IMR-90 (cell line): ENCODE measurements around the gene CKAP4. TPM values are rescaled to one million over a fixed set of nuclear protein-coding genes. Genes with fewer than 3 reads are reported as not detected.

Source experiments
- ATAC-seq: fragments of 200-7000 bp; cut with Tn5 transposase; 2 replicates; pipeline ENCODE4 v1.9.1; 2020; ENCODE audit warnings: low read depth, mild to moderate bottlenecking, moderate library complexity
- BruUV-seq: library from RNA; stranded (reverse); fragments of 400-500 nt; replicated peaks from 2 replicates; lab custom pipeline; 2021; lab: Mats Ljungman, UMichigan
- CTCF ChIA-PET: fragments of 300-600 bp; formaldehyde crosslinking; extraction: SDS; loops from one replicate; lab custom pipeline; 2021; ENCODE audit warnings: antibody characterized with exemption; lab: Yijun Ruan, JAX
- POLR2A ChIA-PET: fragments of 300-600 bp; sonication (Branson Sonifier 250); formaldehyde crosslinking; loops from one replicate; lab custom pipeline; 2022; ENCODE audit warnings: antibody characterized with exemption; ENCODE audit not compliant: unreplicated experiment; lab: Charles Lee
- DNase-seq: peaks from one replicate; pipeline ENCODE4 v3.0.0; 2013
- H2AFZ ChIP-seq: replicated peaks from 2 replicates; pipeline ENCODE3; 2013; ENCODE audit warnings: low read length, mild to moderate bottlenecking; ENCODE audit not compliant: poor library complexity
- H2AK5ac ChIP-seq: 2 replicates; pipeline ENCODE4 v1.6.1; 2013; ENCODE audit warnings: low read depth, low read length, inconsistent platforms
- H2AK9ac ChIP-seq: replicated peaks from 2 replicates; pipeline ENCODE3; 2013; ENCODE audit warnings: mild to moderate bottlenecking, low read depth, low read length, moderate library complexity; ENCODE audit not compliant: poor library complexity
- H2BK120ac ChIP-seq: 2 replicates; pipeline ENCODE4 v1.6.1; 2013; ENCODE audit warnings: low read depth, low read length, inconsistent platforms
- H2BK15ac ChIP-seq: 3 replicates; pipeline ENCODE4 v1.6.1; 2013; ENCODE audit warnings: low read depth, low read length, inconsistent platforms
- H2BK20ac ChIP-seq: 2 replicates; pipeline ENCODE4 v1.6.1; 2013; ENCODE audit warnings: low read depth, mild to moderate bottlenecking, inconsistent platforms, low read length, moderate library complexity
- H2BK5ac ChIP-seq: 2 replicates; pipeline ENCODE4 v1.6.1; 2013; ENCODE audit warnings: mild to moderate bottlenecking, low read depth, low read length, inconsistent platforms; ENCODE audit not compliant: poor library complexity, severe bottlenecking
- H3K14ac ChIP-seq: replicated peaks from 2 replicates; pipeline ENCODE4 v1.6.1; 2013; ENCODE audit warnings: low read depth, low read length, inconsistent platforms
- H3K18ac ChIP-seq: 2 replicates; pipeline ENCODE4 v1.6.1; 2013; ENCODE audit warnings: low read depth, low read length, control low read depth
- H3K23ac ChIP-seq: 2 replicates; pipeline ENCODE4 v1.6.1; 2013; ENCODE audit warnings: low read depth, low read length, inconsistent platforms
- H3K27ac ChIP-seq: 2 replicates; pipeline ENCODE4 v1.5.1; 2013; ENCODE audit warnings: mild to moderate bottlenecking, control low read depth, low read length; ENCODE audit not compliant: insufficient read depth
- H3K27me3 ChIP-seq: 2 replicates; pipeline ENCODE4 v1.6.1; 2013; ENCODE audit warnings: low read length; ENCODE audit not compliant: control insufficient read depth, insufficient read depth
- H3K36me3 ChIP-seq: 2 replicates; pipeline ENCODE4 v1.6.1; 2013; ENCODE audit warnings: low read length, mixed read lengths; ENCODE audit not compliant: control insufficient read depth, insufficient read depth
- H3K4ac ChIP-seq: 2 replicates; pipeline ENCODE4 v1.6.1; 2013; ENCODE audit warnings: low read depth, low read length, inconsistent platforms
- H3K4me1 ChIP-seq: 2 replicates; pipeline ENCODE4 v1.6.1; 2013; ENCODE audit warnings: low read length, mixed read lengths; ENCODE audit not compliant: control insufficient read depth, insufficient read depth
- H3K4me2 ChIP-seq: 2 replicates; pipeline ENCODE4 v1.6.1; 2013; ENCODE audit warnings: low read depth, mild to moderate bottlenecking, control low read depth, low read length, moderate library complexity
- H3K4me3 ChIP-seq: 2 replicates; pipeline ENCODE4 v1.5.1; 2013; ENCODE audit warnings: low read depth, mild to moderate bottlenecking, control low read depth, low read length, moderate library complexity; ENCODE audit not compliant: insufficient read depth
- H3K56ac ChIP-seq: 2 replicates; pipeline ENCODE4 v1.6.1; 2013; ENCODE audit warnings: low read length, inconsistent platforms; ENCODE audit not compliant: insufficient read depth; ENCODE audit errors: extremely low read depth
- H3K79me1 ChIP-seq, 2 experiments: 2 replicates each; pipeline ENCODE4 v1.6.1; 2013; ENCODE audit warnings: low read length in 2 of 2, inconsistent platforms in 1 of 2, low read depth in 1 of 2
- H3K9ac ChIP-seq: 2 replicates; pipeline ENCODE4 v1.6.1; 2013; ENCODE audit warnings: low read depth, low read length, control low read depth
- H3K9me1 ChIP-seq: 2 replicates; pipeline ENCODE4 v1.6.1; 2013; ENCODE audit warnings: low read length, inconsistent platforms; ENCODE audit not compliant: insufficient read depth
- H3K9me3 ChIP-seq: 2 replicates; pipeline ENCODE4 v1.6.1; 2013; ENCODE audit warnings: low read length; ENCODE audit not compliant: control insufficient read depth, insufficient read depth
- H4K20me1 ChIP-seq: 2 replicates; pipeline ENCODE4 v1.6.1; 2013; ENCODE audit warnings: low read length, inconsistent platforms; ENCODE audit not compliant: insufficient read depth
- H4K5ac ChIP-seq: 2 replicates; pipeline ENCODE4 v1.6.1; 2013; ENCODE audit warnings: mild to moderate bottlenecking, low read depth, low read length, control low read depth
- H4K8ac ChIP-seq, 2 experiments: 2 replicates each; pipeline ENCODE4 v1.6.1; 2013; ENCODE audit warnings: low read depth in 2 of 2, low read length in 2 of 2, control low read depth in 1 of 2, inconsistent platforms in 1 of 2
- H4K91ac ChIP-seq: 2 replicates; pipeline ENCODE4 v1.6.1; 2013; ENCODE audit warnings: low read depth, low read length, inconsistent platforms; ENCODE audit not compliant: insufficient read depth
- BHLHE40 ChIP-seq: fragments of 150-350 bp; IDR thresholded peaks from 2 replicates; pipeline ENCODE4 v1.6.1; 2016; ENCODE audit warnings: mild to moderate bottlenecking, low read depth, low read length
- CEBPB ChIP-seq: IDR thresholded peaks from 2 replicates; pipeline ENCODE4 v1.6.1; 2012; ENCODE audit warnings: low read depth, low read length, improper control_type of control experiment
- CHD1 ChIP-seq: IDR thresholded peaks from 2 replicates; pipeline ENCODE4 v1.6.1; 2012; ENCODE audit warnings: low read depth, low read length, improper control_type of control experiment
- FOS ChIP-seq: fragments of 150-350 bp; IDR thresholded peaks from 2 replicates; pipeline ENCODE4 v1.6.1; 2016; ENCODE audit warnings: low read depth, low read length
- MAFK ChIP-seq: IDR thresholded peaks from 2 replicates; pipeline ENCODE4 v1.6.1; 2012; ENCODE audit warnings: low read depth, low read length, improper control_type of control experiment
- MAZ ChIP-seq: IDR thresholded peaks from 2 replicates; pipeline ENCODE4 v1.6.1; 2012; ENCODE audit warnings: low read depth, mild to moderate bottlenecking, low read length, improper control_type of control experiment, moderate library complexity, borderline replicate concordance
- MXI1 ChIP-seq: IDR thresholded peaks from 2 replicates; pipeline ENCODE4 v1.6.1; 2012; ENCODE audit warnings: low read depth, mild to moderate bottlenecking, low read length, moderate library complexity, borderline replicate concordance
- NFE2L2 ChIP-seq: fragments of 150-350 bp; IDR thresholded peaks from 2 replicates; pipeline ENCODE4 v1.6.1; 2016; ENCODE audit warnings: low read depth, mild to moderate bottlenecking, low read length
- POLR2A ChIP-seq: IDR thresholded peaks from 2 replicates; pipeline ENCODE4 v1.6.1; 2012; ENCODE audit warnings: mild to moderate bottlenecking, low read depth, low read length
- RAD21 ChIP-seq: IDR thresholded peaks from 2 replicates; pipeline ENCODE4 v1.6.1; 2012; ENCODE audit warnings: low read length, improper control_type of control experiment
- RCOR1 ChIP-seq: IDR thresholded peaks from 2 replicates; pipeline ENCODE4 v1.6.1; 2012; ENCODE audit warnings: mild to moderate bottlenecking, low read length, improper control_type of control experiment; ENCODE audit not compliant: insufficient replicate concordance
- RFX5 ChIP-seq: IDR thresholded peaks from 2 replicates; pipeline ENCODE4 v1.8.0; 2012; ENCODE audit warnings: low read depth, mild to moderate bottlenecking, low read length, moderate library complexity
- SMC3 ChIP-seq: fragments of 150-350 bp; IDR thresholded peaks from 2 replicates; pipeline ENCODE4 v1.6.1; 2016; ENCODE audit warnings: low read depth, mild to moderate bottlenecking, antibody characterized with exemption, low read length, moderate library complexity
- WGBS, 2 experiments: methylation state at CpG; one replicate each; pipeline versions ENCODE4 v1.1.5 to v1.1.7; 2013; ENCODE audit warnings: missing lambda C conversion rate in 2 of 2; ENCODE audit not compliant: insufficient read length in 1 of 2; ENCODE audit errors: extremely low coverage in 2 of 2; 5-methylcytosine and 5-hydroxymethylcytosine counted together
- dilution Hi-C: fragments of 300-500 bp; cut with HindIII; formaldehyde crosslinking; loops from one replicate; pipeline ENCODE4 v1.14.3; 2018; ENCODE audit warnings: low sequenced_read_pairs; ENCODE audit not compliant: unreplicated experiment
- in situ Hi-C: fragments of 300-500 bp; cut with MboI; formaldehyde crosslinking; loops from 3 replicates; pipeline ENCODE4 v1.14.3; 2019; ENCODE audit warnings: low sequenced_read_pairs, inconsistent platforms, mixed read lengths
- intact Hi-C: fragments of 100-400 bp; cut with micrococcal nuclease; formaldehyde crosslinking; loops from 2 replicates; pipeline ENCODE4 v1.10.0; 2022
- polyA plus RNA-seq, 3 experiments: library from polyadenylated mRNA; depleted of rRNA; stranded (reverse); fragments of >200 nt; gene quantifications; 2 replicates each; pipeline ENCODE4 v1.2.3, GENCODE V29; 2012; ENCODE audit warnings: low replicate concordance in 1 of 3
- total RNA-seq: library from RNA; depleted of rRNA; stranded (reverse); fragments of >200 nt; gene quantifications from 2 replicates; pipeline ENCODE4 v1.2.3, GENCODE V29; 2012
- TF ChIP-seq, protein P1 (sequence below): fragments of 150-350 bp; IDR thresholded peaks from 2 replicates; pipeline ENCODE4 v1.6.1; 2016; ENCODE audit warnings: low read depth, mild to moderate bottlenecking, low read length, moderate library complexity, borderline replicate concordance
- TF ChIP-seq, protein P2 (sequence below): fragments of 150-350 bp; IDR thresholded peaks from 2 replicates; pipeline ENCODE4 v1.6.1; 2017; ENCODE audit warnings: mild to moderate bottlenecking, antibody characterized with exemption, low read length, low read depth
- TF ChIP-seq, protein P3 (sequence below): conservative IDR thresholded peaks from 2 replicates; pipeline ENCODE4 v1.5.1; 2012; ENCODE audit warnings: mild to moderate bottlenecking, low read depth, low read length, improper control_type of control experiment

CKAP4 gene
- total and polyA plus RNA-seq, 2 of the 4 experiments (the other 2 are of a cell fraction) = 94.5 to 297 TPM

DNA sequence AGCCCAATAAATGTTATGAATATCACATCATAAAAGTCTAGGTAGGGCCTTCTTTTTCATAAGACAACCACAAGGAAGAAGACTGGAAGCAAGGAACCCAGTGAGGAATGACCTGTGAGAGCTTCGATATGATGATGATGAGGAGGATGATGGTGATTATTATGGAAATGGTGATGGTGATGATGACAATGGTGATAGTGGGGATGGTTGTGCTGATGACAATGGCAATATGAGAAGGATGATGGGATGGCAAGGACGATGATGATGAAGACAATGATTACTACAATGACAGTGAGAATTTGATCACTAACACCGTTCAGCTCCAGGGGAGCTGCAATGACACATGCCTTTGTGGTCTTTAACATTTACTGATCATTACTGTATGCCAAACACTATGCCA lies 7.7 kb upstream of the CKAP4 start:
- dilution Hi-C loops = no loop called here
- DNase-seq (no peak), ATAC-seq (no peak)
- H4K8ac ChIP-seq = no peak overlapping the region
- WGBS, 2 experiments = 100% methylated on average over 1 of the region's 3 CpGs; no CpG with 5 or more reads in 1 of the 2 experiments
- peaks cover 4% of the 10 kb centered on the region for H3K4me1 ChIP-seq
- H3K23ac ChIP-seq = no peak overlapping the region
- TF ChIP-seq CHD1 (no peak), RCOR1 (no peak), CEBPB (no peak), POLR2A (no peak), RFX5 (no peak), SMC3 (no peak), NFE2L2 (no peak), RAD21 (no peak), FOS (no peak), MXI1 (no peak), MAFK (no peak), BHLHE40 (no peak), MAZ (no peak)
- TF ChIP-seq, protein P1, sequence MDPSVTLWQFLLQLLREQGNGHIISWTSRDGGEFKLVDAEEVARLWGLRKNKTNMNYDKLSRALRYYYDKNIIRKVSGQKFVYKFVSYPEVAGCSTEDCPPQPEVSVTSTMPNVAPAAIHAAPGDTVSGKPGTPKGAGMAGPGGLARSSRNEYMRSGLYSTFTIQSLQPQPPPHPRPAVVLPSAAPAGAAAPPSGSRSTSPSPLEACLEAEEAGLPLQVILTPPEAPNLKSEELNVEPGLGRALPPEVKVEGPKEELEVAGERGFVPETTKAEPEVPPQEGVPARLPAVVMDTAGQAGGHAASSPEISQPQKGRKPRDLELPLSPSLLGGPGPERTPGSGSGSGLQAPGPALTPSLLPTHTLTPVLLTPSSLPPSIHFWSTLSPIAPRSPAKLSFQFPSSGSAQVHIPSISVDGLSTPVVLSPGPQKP = no peak
- TF ChIP-seq, protein P2, sequence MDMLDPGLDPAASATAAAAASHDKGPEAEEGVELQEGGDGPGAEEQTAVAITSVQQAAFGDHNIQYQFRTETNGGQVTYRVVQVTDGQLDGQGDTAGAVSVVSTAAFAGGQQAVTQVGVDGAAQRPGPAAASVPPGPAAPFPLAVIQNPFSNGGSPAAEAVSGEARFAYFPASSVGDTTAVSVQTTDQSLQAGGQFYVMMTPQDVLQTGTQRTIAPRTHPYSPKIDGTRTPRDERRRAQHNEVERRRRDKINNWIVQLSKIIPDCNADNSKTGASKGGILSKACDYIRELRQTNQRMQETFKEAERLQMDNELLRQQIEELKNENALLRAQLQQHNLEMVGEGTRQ = no peak
- TF ChIP-seq, protein P3, sequence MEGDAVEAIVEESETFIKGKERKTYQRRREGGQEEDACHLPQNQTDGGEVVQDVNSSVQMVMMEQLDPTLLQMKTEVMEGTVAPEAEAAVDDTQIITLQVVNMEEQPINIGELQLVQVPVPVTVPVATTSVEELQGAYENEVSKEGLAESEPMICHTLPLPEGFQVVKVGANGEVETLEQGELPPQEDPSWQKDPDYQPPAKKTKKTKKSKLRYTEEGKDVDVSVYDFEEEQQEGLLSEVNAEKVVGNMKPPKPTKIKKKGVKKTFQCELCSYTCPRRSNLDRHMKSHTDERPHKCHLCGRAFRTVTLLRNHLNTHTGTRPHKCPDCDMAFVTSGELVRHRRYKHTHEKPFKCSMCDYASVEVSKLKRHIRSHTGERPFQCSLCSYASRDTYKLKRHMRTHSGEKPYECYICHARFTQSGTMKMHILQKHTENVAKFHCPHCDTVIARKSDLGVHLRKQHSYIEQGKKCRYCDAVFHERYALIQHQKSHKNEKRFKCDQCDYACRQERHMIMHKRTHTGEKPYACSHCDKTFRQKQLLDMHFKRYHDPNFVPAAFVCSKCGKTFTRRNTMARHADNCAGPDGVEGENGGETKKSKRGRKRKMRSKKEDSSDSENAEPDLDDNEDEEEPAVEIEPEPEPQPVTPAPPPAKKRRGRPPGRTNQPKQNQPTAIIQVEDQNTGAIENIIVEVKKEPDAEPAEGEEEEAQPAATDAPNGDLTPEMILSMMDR = no peak
- H2BK120ac ChIP-seq = no peak overlapping the region
- H3K9ac ChIP-seq = no peak overlapping the region
- BruUV-seq = no TSS peak
- no peak overlapping the region for H3K56ac ChIP-seq
- H3K27me3 ChIP-seq = no peaks in the 10 kb centered on the region
- no peak overlapping the region for H3K27ac ChIP-seq
- H4K20me1 ChIP-seq = no peaks in the 10 kb centered on the region
- H3K4me3 ChIP-seq = no peak overlapping the region
- ChIA-PET CTCF (no interaction called here), POLR2A (no interaction called here)
- H2AFZ ChIP-seq = no peak overlapping the region
- no peak overlapping the region for H3K4ac ChIP-seq
- no peak overlapping the region for H3K14ac ChIP-seq
- no peak overlapping the region for H3K18ac ChIP-seq
- intact Hi-C loops = no loop called here
- no peak overlapping the region for H2BK20ac ChIP-seq
- 0 out of 2 replicates have a peak, but pooled peaks cover 8% of the 10 kb centered on the region for H3K9me1 ChIP-seq
- H2AK9ac ChIP-seq = no peak overlapping the region
- no peak overlapping the region for H4K91ac ChIP-seq
- no peaks in the 10 kb centered on the region for H3K36me3 ChIP-seq
- no peaks in the 10 kb centered on the region for H3K9me3 ChIP-seq
- no peak overlapping the region for H3K4me2 ChIP-seq
- in situ Hi-C loops = no loop called here
- no peak overlapping the region for H2BK15ac ChIP-seq
- no peak overlapping the region for H2BK5ac ChIP-seq
- no peaks in the 10 kb centered on the region for H3K79me1 ChIP-seq
- H4K5ac ChIP-seq = no peak overlapping the region
- no peak overlapping the region for H2AK5ac ChIP-seq
